Testis (tissue), 3 donors: ENCODE results near the gene MAPKAPK3. TPM values are rescaled to one million over a fixed set of nuclear protein-coding genes. Genes with fewer than 3 reads are reported as not detected.

Source experiments
- DNase-seq: peaks from one replicate; pipeline ENCODE4 v3.0.0-alpha.2; 2019
- H3K27ac ChIP-seq, 2 donors: fragments of 200-600 bp; sonication (generic); one replicate each; pipeline ENCODE4 v1.5.1; 2019
- H3K27me3 ChIP-seq: fragments of 200-600 bp; sonication (generic); one replicate; pipeline ENCODE4 v1.5.1; 2019
- H3K36me3 ChIP-seq: fragments of 200-600 bp; sonication (generic); one replicate; pipeline ENCODE4 v1.5.1; 2017; ENCODE audit warnings: low read depth; ENCODE audit errors: missing control alignments
- H3K4me1 ChIP-seq: fragments of 200-600 bp; sonication (generic); one replicate; pipeline ENCODE4 v1.5.1; 2019
- H3K4me3 ChIP-seq, 2 donors: fragments of 200-600 bp; sonication (generic); one replicate each; pipeline ENCODE4 v1.5.1; 2017 to 2019
- H3K9me3 ChIP-seq: fragments of 200-600 bp; sonication (generic); one replicate; pipeline ENCODE4 v1.5.1; 2017
- POLR2A ChIP-seq: fragments of 450-650 bp; IDR thresholded peaks from one replicate; pipeline ENCODE4 v1.6.1; 2017; ENCODE audit warnings: antibody characterized with exemption, mild to moderate bottlenecking, moderate library complexity
- WGBS, 2 donors: methylation state at CpG; one replicate each; pipeline ENCODE4 v1.1.5; 2018; 5-methylcytosine and 5-hydroxymethylcytosine counted together
- intact Hi-C: fragments of 100-400 bp; cut with DNase I; formaldehyde crosslinking; loops from one replicate; pipeline ENCODE4 v1.15.1; 2023; ENCODE audit warnings: low total_unique reads
- polyA plus RNA-seq: library from polyadenylated mRNA; stranded (reverse); fragments of 350-450 nt; fragmentation: Illumina TruSeq; extraction: RNeasy Lipid Tissue Mini Kit (QIAGEN cat#74804); gene quantifications from one replicate; pipeline ENCODE4 v1.2.3, GENCODE V29; 2014; ENCODE audit warnings: low read depth, low replicate concordance; ENCODE audit not compliant: insufficient read depth
- total RNA-seq, 2 donors: library from RNA; depleted of rRNA; stranded (reverse); fragments of >200 nt; gene quantifications; one replicate each; pipeline ENCODE4 v1.2.3, GENCODE V29; 2016
- TF ChIP-seq, protein P1 (sequence below), 3 experiments: fragments of 450-650 bp in 2 of 3; fragments of 200-600 bp in 1 of 3; sonication (generic) in 1 of 3; IDR thresholded peaks; one replicate each; pipeline ENCODE4 v1.5.1; 2016 to 2019; ENCODE audit warnings: antibody characterized with exemption in 3 of 3, mild to moderate bottlenecking in 2 of 3, moderate library complexity in 1 of 3

The MAPKAPK3 gene
- total and polyA plus RNA-seq, 3 donors from 2014 or later, result 19.1 to 27.1 (median 21.4) TPM

DNA sequence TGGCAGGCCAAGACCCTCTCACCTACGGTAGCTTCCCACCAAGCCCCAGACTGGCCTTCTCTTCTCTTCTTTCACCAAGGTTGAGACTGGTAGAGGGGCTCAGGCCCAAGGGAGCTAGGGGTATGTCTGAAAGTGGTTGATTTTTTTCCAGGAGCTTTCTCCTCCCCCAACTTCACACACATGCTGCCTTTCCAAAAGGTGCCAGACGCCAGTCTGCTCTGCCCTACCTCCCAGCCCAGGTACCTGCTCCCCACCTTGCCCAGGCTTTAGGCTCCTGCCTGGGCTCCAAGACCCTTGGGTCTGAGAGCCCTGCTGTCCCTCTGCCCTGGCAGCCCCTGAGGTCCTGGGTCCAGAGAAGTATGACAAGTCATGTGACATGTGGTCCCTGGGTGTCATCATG lies 28.4 kb downstream of the MAPKAPK3 start:
- no peaks in the 10 kb centered on the region for H3K27me3 ChIP-seq
- WGBS, 2 donors, result 78 to 91% methylated on average over 2 of the region's 2 CpGs
- DNase-seq, result no peak
- no peak overlapping the region for H3K27ac ChIP-seq
- H3K4me1 ChIP-seq, result peaks cover 7% of the 10 kb centered on the region
- no peak overlapping the region for H3K4me3 ChIP-seq
- intact Hi-C loops, result no loop called here
- no peaks in the 10 kb centered on the region for H3K36me3 ChIP-seq
- no peak for TF ChIP-seq POLR2A
- TF ChIP-seq, protein P1, sequence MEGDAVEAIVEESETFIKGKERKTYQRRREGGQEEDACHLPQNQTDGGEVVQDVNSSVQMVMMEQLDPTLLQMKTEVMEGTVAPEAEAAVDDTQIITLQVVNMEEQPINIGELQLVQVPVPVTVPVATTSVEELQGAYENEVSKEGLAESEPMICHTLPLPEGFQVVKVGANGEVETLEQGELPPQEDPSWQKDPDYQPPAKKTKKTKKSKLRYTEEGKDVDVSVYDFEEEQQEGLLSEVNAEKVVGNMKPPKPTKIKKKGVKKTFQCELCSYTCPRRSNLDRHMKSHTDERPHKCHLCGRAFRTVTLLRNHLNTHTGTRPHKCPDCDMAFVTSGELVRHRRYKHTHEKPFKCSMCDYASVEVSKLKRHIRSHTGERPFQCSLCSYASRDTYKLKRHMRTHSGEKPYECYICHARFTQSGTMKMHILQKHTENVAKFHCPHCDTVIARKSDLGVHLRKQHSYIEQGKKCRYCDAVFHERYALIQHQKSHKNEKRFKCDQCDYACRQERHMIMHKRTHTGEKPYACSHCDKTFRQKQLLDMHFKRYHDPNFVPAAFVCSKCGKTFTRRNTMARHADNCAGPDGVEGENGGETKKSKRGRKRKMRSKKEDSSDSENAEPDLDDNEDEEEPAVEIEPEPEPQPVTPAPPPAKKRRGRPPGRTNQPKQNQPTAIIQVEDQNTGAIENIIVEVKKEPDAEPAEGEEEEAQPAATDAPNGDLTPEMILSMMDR (IDR thresholded peaks at IDR 0.05), result no peak
- H3K9me3 ChIP-seq, result no peaks in the 10 kb centered on the region

DNA sequence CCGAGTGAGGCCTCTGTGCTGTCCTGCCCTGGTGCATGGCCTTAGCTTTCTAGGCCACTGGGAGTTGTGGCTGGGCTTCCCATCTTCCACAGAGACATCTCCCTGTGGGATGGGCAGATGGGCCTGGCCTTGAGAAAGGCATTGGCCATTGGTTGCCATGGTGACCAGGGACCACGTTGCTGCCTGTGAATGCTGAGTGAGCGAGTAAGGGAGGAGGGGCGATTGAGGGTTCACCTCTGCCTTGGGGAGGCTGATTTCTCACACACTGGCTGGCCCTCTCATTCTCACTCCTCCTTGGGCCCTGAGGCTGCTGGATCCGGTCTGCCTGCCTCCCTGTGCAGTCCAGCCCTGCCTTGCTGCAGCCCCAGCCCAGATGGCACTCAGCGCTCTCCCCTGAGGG lies 31.4 kb downstream of the MAPKAPK3 start:
- Histone ChIP-seq H3K9me3 (no peaks in the 10 kb centered on the region), H3K4me1 (peaks cover 7% of the 10 kb centered on the region), H3K27me3 (no peaks in the 10 kb centered on the region), H3K27ac (no peak overlapping the region), H3K36me3 (no peaks in the 10 kb centered on the region), H3K4me3 (no peak overlapping the region)
- intact Hi-C loops, result no loop called here
- peak; percentile 28 for DNase-seq
- TF ChIP-seq POLR2A, result no peak
- TF ChIP-seq, protein P1 (IDR thresholded peaks at IDR 0.05), result no peak
- WGBS, 2 donors, result 64 to 89% methylated on average over 3 to 6 of the region's 6 CpGs

DNA sequence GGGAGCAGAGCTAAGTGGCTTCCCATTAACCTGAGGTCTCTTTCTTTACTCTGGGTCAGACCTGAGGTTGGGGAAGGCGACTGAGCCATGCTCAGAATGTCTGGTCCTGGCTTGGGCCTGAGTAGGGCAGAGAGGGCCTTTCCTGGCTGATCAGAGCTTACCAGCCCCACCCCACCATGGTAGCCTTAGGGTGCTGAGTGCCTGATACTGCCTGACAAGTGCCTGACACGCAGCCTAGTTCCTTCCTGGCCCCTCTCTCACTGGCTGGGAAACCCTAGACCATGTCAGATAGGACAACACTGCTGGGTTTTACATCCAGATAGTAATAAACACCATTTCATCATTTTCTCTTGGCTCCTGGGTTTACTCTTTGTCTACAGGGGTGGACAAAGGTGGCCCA lies 32.0 kb downstream of the MAPKAPK3 start:
- no peak overlapping the region for H3K27ac ChIP-seq
- H3K9me3 ChIP-seq, result no peaks in the 10 kb centered on the region
- no peaks in the 10 kb centered on the region for H3K27me3 ChIP-seq
- DNase-seq, result no peak
- 75 to 89% methylated on average over 2 of the region's 2 CpGs for WGBS, 2 donors
- no peak overlapping the region for H3K4me3 ChIP-seq
- peaks cover 7% of the 10 kb centered on the region for H3K4me1 ChIP-seq
- intact Hi-C loops, result no loop called here
- no peaks in the 10 kb centered on the region for H3K36me3 ChIP-seq
- no peak for TF ChIP-seq POLR2A
- TF ChIP-seq, protein P1 (IDR thresholded peaks at IDR 0.05), result no peak

DNA sequence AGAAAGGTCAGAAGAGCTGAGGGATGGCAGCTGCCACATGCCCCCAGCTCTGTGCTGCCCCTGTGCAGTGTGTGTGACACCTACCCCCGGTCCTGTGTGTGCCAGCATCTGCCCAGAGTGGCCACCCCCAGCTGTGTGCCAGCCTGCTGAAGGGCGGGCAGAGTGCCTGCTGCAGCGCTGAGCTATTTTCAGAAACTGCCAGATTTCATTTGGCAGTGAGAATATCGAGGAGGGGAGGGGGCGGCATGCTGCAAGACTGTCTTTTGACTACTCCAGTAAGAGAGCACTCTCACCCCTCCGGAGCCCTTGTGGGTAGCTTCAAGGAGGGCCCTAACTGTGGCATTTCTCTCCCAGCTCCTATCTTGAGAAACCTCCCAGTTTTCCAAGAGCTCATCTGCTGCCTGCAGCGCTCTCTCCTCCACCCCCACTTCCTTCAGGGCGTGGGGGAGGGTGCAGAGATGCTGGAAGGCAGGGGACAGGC lies 32.5 kb downstream of the MAPKAPK3 start:
- no peak overlapping the region for H3K4me3 ChIP-seq
- peak; percentile 39 for DNase-seq
- H3K9me3 ChIP-seq, result no peaks in the 10 kb centered on the region
- H3K27me3 ChIP-seq, result no peaks in the 10 kb centered on the region
- H3K36me3 ChIP-seq, result no peaks in the 10 kb centered on the region
- intact Hi-C loops, result no loop called here
- TF ChIP-seq POLR2A, result no peak
- TF ChIP-seq, protein P1 (IDR thresholded peaks at IDR 0.05), result no peak
- H3K27ac ChIP-seq, result no peak overlapping the region
- peaks cover 7% of the 10 kb centered on the region for H3K4me1 ChIP-seq
- 56 to 64% methylated on average over 6 to 8 of the region's 8 CpGs for WGBS, 2 donors

DNA sequence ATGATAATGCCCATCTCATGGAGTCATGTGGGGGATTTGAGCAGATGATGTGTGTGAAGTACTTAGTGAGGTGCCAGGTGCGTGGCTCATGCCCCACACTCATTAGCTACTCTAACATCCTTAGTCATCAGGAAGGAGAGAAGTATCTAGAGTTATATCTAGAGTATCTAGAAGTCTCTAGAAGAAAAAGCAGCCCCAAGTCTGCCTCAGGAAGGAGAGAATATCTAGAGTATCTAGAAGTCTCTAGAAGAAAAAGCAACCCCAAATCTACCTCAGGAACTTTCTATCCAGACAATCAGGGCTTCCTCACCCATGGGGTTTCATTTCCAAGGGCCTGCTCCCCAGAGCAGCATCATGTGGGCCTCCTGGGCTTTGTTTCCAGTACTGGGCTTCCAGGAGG lies 33.1 kb downstream of the MAPKAPK3 start:
- no peaks in the 10 kb centered on the region for H3K9me3 ChIP-seq
- intact Hi-C loops, result no loop called here
- 83 to 92% methylated on average over 1 of the region's 1 CpG for WGBS, 2 donors
- no peak for DNase-seq
- no peak for TF ChIP-seq POLR2A
- TF ChIP-seq, protein P1 (IDR thresholded peaks at IDR 0.05), result no peak
- no peaks in the 10 kb centered on the region for H3K27me3 ChIP-seq
- H3K4me1 ChIP-seq, result peaks cover 7% of the 10 kb centered on the region
- no peak overlapping the region for H3K27ac ChIP-seq
- H3K4me3 ChIP-seq, result no peak overlapping the region
- H3K36me3 ChIP-seq, result no peaks in the 10 kb centered on the region
